Cardiac fibroblast (primary cell): ENCODE measurements around the gene OR51E2.
A peak's percentile ranks its signal among the peaks of the same experiment; 100 is the strongest.

Source experiments
- DNase-seq, 2 donors: peaks; one replicate each; pipeline versions ENCODE4 v3.0.0 to v3.0.0-alpha.2; 2010; ENCODE audit warnings: low read depth in 2 of 2
- H3K4me3 ChIP-seq, 2 donors: replicated peaks in 1 of 2; 1 replicate in 1 of 2; 2 replicates in 1 of 2; pipeline ENCODE4 v1.5.1; 2011; ENCODE audit warnings: low read depth in 2 of 2, low read length in 2 of 2, mild to moderate bottlenecking in 2 of 2, moderate library complexity in 1 of 2
- TF ChIP-seq, protein P1 (sequence below): IDR thresholded peaks from one replicate; pipeline ENCODE4 v1.5.1; 2011; ENCODE audit warnings: low read depth, mild to moderate bottlenecking, low read length, inconsistent platforms

The OR51E2 gene

DNA sequence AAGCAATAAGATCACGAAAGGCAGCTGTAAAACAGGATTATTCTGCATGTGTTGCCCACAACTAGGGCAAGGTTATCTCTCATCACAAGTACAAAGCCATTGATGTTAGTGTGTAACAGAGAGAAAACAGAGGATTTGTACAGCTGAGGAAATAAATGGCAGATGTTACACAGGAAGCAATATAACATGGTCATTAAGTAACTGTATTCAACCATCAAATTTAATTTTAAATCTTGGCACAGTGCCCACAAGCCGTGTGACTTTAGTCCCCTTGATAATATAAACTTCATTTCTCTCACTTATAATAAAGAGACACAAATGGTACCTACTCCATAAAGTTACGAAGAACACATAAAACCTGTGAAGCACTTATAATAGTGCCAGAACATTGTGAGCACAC lies 17.3 kb downstream of the OR51E2 start:
- TF ChIP-seq, protein P1, sequence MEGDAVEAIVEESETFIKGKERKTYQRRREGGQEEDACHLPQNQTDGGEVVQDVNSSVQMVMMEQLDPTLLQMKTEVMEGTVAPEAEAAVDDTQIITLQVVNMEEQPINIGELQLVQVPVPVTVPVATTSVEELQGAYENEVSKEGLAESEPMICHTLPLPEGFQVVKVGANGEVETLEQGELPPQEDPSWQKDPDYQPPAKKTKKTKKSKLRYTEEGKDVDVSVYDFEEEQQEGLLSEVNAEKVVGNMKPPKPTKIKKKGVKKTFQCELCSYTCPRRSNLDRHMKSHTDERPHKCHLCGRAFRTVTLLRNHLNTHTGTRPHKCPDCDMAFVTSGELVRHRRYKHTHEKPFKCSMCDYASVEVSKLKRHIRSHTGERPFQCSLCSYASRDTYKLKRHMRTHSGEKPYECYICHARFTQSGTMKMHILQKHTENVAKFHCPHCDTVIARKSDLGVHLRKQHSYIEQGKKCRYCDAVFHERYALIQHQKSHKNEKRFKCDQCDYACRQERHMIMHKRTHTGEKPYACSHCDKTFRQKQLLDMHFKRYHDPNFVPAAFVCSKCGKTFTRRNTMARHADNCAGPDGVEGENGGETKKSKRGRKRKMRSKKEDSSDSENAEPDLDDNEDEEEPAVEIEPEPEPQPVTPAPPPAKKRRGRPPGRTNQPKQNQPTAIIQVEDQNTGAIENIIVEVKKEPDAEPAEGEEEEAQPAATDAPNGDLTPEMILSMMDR: no peak
- DNase-seq: no peak
- H3K4me3 ChIP-seq: no peak overlapping the region

GRCh38 chr11:4677948-4678347 lies 19.7 kb downstream of the OR51E2 start:
- no peak overlapping the region for H3K4me3 ChIP-seq
- TF ChIP-seq, protein P1: no peak
- DNase-seq: no peak

DNA sequence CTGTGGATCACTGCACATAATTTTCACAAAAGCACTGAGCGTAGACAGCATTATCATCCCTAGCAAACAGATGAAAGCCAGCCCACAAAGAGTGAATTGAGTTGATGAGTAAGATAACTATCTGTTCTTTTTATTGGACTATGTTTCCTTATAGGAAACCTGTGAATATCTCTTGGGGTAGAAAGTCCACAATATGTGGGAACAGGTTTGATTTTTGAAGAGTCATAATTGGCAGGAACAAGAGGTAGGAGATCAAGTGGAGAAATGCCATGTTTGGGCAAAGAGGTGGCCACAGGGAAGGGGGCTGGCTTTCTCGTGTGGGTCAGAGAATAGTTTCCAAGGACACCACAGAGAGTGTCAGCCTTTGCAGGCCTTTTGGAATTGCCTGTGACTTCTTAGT lies 23.9 kb downstream of the OR51E2 start:
- H3K4me3 ChIP-seq: no peak overlapping the region
- no peak for DNase-seq
- TF ChIP-seq, protein P1: no peak

DNA sequence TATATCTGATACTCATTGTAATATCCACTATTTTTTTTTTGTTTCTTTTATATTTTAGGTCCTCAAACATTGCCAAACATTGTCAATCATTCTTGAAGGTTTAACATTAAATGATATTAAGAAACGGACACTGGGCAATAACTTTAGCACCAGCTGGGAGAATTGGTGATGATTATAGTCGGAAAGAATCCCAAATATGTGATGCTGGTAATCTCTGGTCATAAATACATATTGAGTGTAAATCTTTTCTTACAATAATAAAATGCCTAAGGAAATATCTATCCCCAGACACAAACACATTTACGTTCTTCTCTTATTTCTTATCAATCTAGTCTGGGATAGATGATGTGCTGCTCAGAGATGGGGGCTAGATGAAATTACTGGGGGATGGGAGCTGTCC lies 25.2 kb downstream of the OR51E2 start:
- DNase-seq: peak; percentile 2 to 46
- TF ChIP-seq, protein P1: no peak
- no peak overlapping the region for H3K4me3 ChIP-seq

GRCh38 chr11:4671741-4672140 lies 25.9 kb downstream of the OR51E2 start:
- TF ChIP-seq, protein P1: no peak
- no peak for DNase-seq
- H3K4me3 ChIP-seq: no peak overlapping the region

DNA sequence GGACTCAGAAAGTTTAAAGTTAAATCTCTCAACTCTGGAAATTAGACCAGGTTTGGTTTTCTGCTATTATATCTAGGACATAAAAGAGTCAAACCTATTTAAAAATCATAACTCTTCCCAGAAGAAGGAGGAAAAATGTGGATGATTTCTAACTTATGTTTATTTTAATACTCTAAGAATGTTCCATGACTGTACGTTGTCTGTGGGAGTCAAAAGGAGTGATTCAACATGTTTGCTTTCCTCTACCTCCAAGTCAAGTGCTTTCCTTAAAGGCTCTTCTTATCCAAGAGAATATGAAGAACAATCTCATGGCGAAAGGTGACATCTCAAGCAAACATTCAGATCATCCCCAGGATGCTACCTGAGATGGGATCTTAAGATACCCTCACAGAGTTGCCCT lies 32.2 kb downstream of the OR51E2 start:
- TF ChIP-seq, protein P1: no peak
- peak in 1 of 2 donors; percentile 30 for DNase-seq
- no peak overlapping the region for H3K4me3 ChIP-seq

GRCh38 chr11:4664786-4665185 lies 32.9 kb downstream of the OR51E2 start:
- H3K4me3 ChIP-seq: no peak overlapping the region
- TF ChIP-seq, protein P1: no peak
- no peak for DNase-seq
